ENCODE measurements around the gene SLC1A7. TPM values are rescaled to one million over a fixed set of nuclear protein-coding genes. Genes with fewer than 3 reads are reported as not detected.

The SLC1A7 gene
- polyA plus RNA-seq, 1 experiment: 0.63 TPM

- Histone ChIP-seq H3K36me3 (ENCODE audit: control insufficient read depth, insufficient read depth, low read length) (peaks cover 38% of the 10 kb centered on the region), H3K4me3 (ENCODE audit: low read depth, low read length) (no peak overlapping the region), H3K27me3 (ENCODE audit: control insufficient read depth, insufficient read depth, low read length) (no peaks in the 10 kb centered on the region)
- POLR2A ChIA-PET: no interaction called here
- no peak for DNase-seq (ENCODE audit: low read depth)
- CTCF ChIA-PET: no interaction called here
- TF ChIP-seq, protein P1, sequence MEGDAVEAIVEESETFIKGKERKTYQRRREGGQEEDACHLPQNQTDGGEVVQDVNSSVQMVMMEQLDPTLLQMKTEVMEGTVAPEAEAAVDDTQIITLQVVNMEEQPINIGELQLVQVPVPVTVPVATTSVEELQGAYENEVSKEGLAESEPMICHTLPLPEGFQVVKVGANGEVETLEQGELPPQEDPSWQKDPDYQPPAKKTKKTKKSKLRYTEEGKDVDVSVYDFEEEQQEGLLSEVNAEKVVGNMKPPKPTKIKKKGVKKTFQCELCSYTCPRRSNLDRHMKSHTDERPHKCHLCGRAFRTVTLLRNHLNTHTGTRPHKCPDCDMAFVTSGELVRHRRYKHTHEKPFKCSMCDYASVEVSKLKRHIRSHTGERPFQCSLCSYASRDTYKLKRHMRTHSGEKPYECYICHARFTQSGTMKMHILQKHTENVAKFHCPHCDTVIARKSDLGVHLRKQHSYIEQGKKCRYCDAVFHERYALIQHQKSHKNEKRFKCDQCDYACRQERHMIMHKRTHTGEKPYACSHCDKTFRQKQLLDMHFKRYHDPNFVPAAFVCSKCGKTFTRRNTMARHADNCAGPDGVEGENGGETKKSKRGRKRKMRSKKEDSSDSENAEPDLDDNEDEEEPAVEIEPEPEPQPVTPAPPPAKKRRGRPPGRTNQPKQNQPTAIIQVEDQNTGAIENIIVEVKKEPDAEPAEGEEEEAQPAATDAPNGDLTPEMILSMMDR (IDR thresholded peaks at IDR 0.05; ENCODE audit: insufficient read depth, low read depth, low read length): no peak
Observed at GRCh38 chr1:53076165-53076564, 66.3 kb downstream of the SLC1A7 start.

DNA sequence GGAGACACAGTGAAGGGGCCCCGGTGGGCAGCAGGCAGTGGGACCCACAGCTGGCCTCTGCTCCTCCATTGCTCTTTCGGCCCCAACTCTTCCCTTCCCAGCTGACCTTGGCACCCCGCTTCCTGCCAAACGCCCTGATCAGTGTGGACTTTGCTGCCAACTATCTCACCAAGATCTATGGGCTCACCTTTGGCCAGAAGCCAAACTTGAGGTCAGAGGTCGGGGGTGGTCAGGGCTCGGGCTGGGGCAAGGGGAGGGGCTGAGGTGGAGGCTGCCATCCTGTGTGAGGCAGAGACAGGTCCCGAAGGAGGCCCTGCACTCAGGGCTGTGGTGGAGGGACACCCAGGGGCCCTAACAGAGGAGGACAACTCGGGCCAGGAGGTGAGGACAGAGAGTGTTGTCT is 66.7 kb downstream of the SLC1A7 start:
- no peak for DNase-seq (ENCODE audit: low read depth)
- H3K4me3 ChIP-seq (ENCODE audit: low read depth, low read length): no peak overlapping the region
- peaks cover 36% of the 10 kb centered on the region for H3K36me3 ChIP-seq (ENCODE audit: control insufficient read depth, insufficient read depth, low read length)
- ChIA-PET CTCF (no interaction called here), POLR2A (no interaction called here)
- TF ChIP-seq, protein P1 (IDR thresholded peaks at IDR 0.05; ENCODE audit: insufficient read depth, low read depth, low read length): no peak
- no peaks in the 10 kb centered on the region for H3K27me3 ChIP-seq (ENCODE audit: control insufficient read depth, insufficient read depth, low read length)

GRCh38 chr1:53075206-53075605 is 67.2 kb downstream of the SLC1A7 start:
- ChIA-PET CTCF (interaction anchor here (0.5 kb wide), 1 partner anchor 674 kb away, joined by 3 read pairs; no protein-coding TSS in a partner anchor), POLR2A (no interaction called here)
- TF ChIP-seq, protein P1 (IDR thresholded peaks at IDR 0.05; ENCODE audit: insufficient read depth, low read depth, low read length): no peak
- DNase-seq (ENCODE audit: low read depth): no peak
- Histone ChIP-seq H3K4me3 (ENCODE audit: low read depth, low read length) (no peak overlapping the region), H3K36me3 (ENCODE audit: control insufficient read depth, insufficient read depth, low read length) (peaks cover 36% of the 10 kb centered on the region), H3K27me3 (ENCODE audit: control insufficient read depth, insufficient read depth, low read length) (no peaks in the 10 kb centered on the region)

- CTCF ChIA-PET: interaction anchor here (0.5 kb wide), 1 partner anchor 673 kb away, joined by 3 read pairs; no protein-coding TSS in a partner anchor
- Histone ChIP-seq H3K36me3 (ENCODE audit: control insufficient read depth, insufficient read depth, low read length) (peaks cover 37% of the 10 kb centered on the region), H3K27me3 (ENCODE audit: control insufficient read depth, insufficient read depth, low read length) (no peaks in the 10 kb centered on the region), H3K4me3 (ENCODE audit: low read depth, low read length) (no peak overlapping the region)
- TF ChIP-seq, protein P1 (IDR thresholded peaks at IDR 0.05; ENCODE audit: insufficient read depth, low read depth, low read length): no peak
- DNase-seq (ENCODE audit: low read depth): no peak
- POLR2A ChIA-PET: no interaction called here
Observed at GRCh38 chr1:53074313-53075154, 67.9 kb downstream of the SLC1A7 start.

DNA sequence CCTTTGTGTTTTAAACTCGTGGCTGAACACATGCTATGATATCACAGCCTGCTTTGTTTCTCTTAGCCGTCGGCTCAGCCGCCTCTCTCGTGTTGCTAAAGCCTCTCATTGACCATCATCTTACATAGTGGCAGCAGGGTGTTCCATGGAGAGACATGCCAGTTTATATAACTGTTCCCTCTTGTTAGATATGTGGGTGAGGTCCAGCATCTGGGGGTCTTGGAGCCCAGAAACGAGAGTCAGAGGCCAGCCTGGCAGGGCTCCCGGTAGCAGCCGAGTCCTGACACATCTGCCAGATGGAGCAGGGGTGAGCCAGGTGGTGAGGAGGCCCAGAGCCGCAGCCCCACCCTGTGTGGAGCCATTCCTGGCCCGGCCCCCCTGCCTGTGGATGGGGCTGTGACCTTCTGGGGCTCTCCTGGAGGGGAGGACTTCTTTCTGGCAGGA is 68.5 kb downstream of the SLC1A7 start:
- POLR2A ChIA-PET: no interaction called here
- TF ChIP-seq, protein P1 (IDR thresholded peaks at IDR 0.05; ENCODE audit: insufficient read depth, low read depth, low read length): no peak
- Histone ChIP-seq H3K36me3 (ENCODE audit: control insufficient read depth, insufficient read depth, low read length) (peaks cover 32% of the 10 kb centered on the region), H3K4me3 (ENCODE audit: low read depth, low read length) (no peak overlapping the region), H3K27me3 (ENCODE audit: control insufficient read depth, insufficient read depth, low read length) (no peaks in the 10 kb centered on the region)
- no peak for DNase-seq (ENCODE audit: low read depth)
- CTCF ChIA-PET: interaction anchor here (1.2 kb wide), 1 partner anchor 48 kb away, joined by 3 read pairs; no protein-coding TSS in a partner anchor

Data from BJ (cell line).